ENCODE data around the gene NID1.

DNA sequence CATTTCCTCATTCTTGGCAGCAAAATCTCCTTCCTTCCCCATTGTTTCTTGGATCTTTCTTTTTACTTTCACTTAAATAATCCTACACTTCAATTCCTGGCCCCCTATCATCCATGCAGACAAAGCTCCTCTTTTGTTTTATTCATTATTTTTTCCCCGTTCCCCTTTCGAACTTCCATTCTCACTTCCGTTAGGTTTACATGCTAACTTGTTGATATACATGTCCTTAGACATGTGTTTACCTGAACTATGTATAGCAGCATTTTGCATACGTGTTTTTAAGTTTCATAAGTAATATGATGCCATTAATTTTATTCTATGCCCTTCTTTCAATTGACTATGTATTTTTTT is 131.1 kb downstream of the NID1 start:
- TF ChIP-seq POLR2A (IDR thresholded peaks at IDR 0.05), result no peak
- TF ChIP-seq, protein P1, sequence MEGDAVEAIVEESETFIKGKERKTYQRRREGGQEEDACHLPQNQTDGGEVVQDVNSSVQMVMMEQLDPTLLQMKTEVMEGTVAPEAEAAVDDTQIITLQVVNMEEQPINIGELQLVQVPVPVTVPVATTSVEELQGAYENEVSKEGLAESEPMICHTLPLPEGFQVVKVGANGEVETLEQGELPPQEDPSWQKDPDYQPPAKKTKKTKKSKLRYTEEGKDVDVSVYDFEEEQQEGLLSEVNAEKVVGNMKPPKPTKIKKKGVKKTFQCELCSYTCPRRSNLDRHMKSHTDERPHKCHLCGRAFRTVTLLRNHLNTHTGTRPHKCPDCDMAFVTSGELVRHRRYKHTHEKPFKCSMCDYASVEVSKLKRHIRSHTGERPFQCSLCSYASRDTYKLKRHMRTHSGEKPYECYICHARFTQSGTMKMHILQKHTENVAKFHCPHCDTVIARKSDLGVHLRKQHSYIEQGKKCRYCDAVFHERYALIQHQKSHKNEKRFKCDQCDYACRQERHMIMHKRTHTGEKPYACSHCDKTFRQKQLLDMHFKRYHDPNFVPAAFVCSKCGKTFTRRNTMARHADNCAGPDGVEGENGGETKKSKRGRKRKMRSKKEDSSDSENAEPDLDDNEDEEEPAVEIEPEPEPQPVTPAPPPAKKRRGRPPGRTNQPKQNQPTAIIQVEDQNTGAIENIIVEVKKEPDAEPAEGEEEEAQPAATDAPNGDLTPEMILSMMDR (IDR thresholded peaks at IDR 0.05), result no peak

All from heart left ventricle (tissue), 13 donors.